Natural killer cell (primary cell): Measurements from ENCODE around the gene STPG1. TPM values are rescaled to one million over a fixed set of nuclear protein-coding genes. Genes with fewer than 3 reads are reported as not detected.

ENCODE experiments used
- ATAC-seq, 3 donors: fragments of 150-1000 bp in 2 of 3; fragments of 200-7000 bp in 1 of 3; cut with Tn5 transposase; 1 replicate in 1 of 3; 2 replicates in 2 of 3; pipeline ENCODE4 v1.10.0; 2021; ENCODE audit warnings: mild to moderate bottlenecking in 2 of 3, moderate library complexity in 2 of 3
- DNase-seq, 2 donors: peaks; one replicate each; pipeline versions ENCODE4 v3.0.0 to v3.0.0-alpha.2; 2013 to 2021; ENCODE audit warnings: mixed read lengths in 1 of 2
- H3K27ac ChIP-seq: one replicate; pipeline ENCODE4 v1.5.1; 2013; ENCODE audit warnings: mild to moderate bottlenecking, low read length
- H3K27me3 ChIP-seq: one replicate; pipeline ENCODE4 v1.6.1; 2013; ENCODE audit warnings: low read length; ENCODE audit not compliant: control insufficient read depth, insufficient read depth
- H3K36me3 ChIP-seq: one replicate; pipeline ENCODE4 v1.6.1; 2013; ENCODE audit warnings: low read length; ENCODE audit not compliant: control insufficient read depth, insufficient read depth
- H3K4me1 ChIP-seq: one replicate; pipeline ENCODE4 v1.6.1; 2013; ENCODE audit warnings: low read length; ENCODE audit not compliant: control insufficient read depth, insufficient read depth
- H3K4me3 ChIP-seq: one replicate; pipeline ENCODE4 v1.5.1; 2013; ENCODE audit warnings: low read length
- H3K9me3 ChIP-seq: one replicate; pipeline ENCODE4 v1.6.1; 2013; ENCODE audit warnings: low read length; ENCODE audit not compliant: control insufficient read depth, insufficient read depth
- H3K27ac Mint-ChIP-seq, 2 donors: one replicate each; pipeline ENCODE4 v1.8.0; 2022; ENCODE audit warnings: mild to moderate bottlenecking in 2 of 2, mixed read lengths in 2 of 2, moderate library complexity in 1 of 2
- H3K27me3 Mint-ChIP-seq, 2 donors: one replicate each; pipeline ENCODE4 v1.8.0; 2022; ENCODE audit warnings: low read depth in 2 of 2, mixed read lengths in 2 of 2
- H3K36me3 Mint-ChIP-seq: one replicate; pipeline ENCODE4 v1.8.0; 2022; ENCODE audit warnings: mixed read lengths
- H3K4me1 Mint-ChIP-seq, 2 donors: one replicate each; pipeline ENCODE4 v1.8.0; 2022; ENCODE audit warnings: mixed read lengths in 2 of 2
- H3K4me3 Mint-ChIP-seq: one replicate; pipeline ENCODE4 v1.8.0; 2022; ENCODE audit warnings: mild to moderate bottlenecking, moderate library complexity, mixed read lengths
- H3K9me3 Mint-ChIP-seq, 2 donors: one replicate each; pipeline ENCODE4 v1.8.0; 2022; ENCODE audit warnings: mixed read lengths in 2 of 2
- CTCF ChIP-seq: fragments of 200-600 bp; IDR thresholded peaks from one replicate; pipeline ENCODE4 v1.8.0; 2022; ENCODE audit warnings: antibody characterized with exemption
- whole genome bisulfite sequencing: methylation state at CpG from one replicate; pipeline ENCODE4 v1.1.7; 2013; ENCODE audit warnings: missing lambda C conversion rate; ENCODE audit not compliant: insufficient coverage; 5-methylcytosine and 5-hydroxymethylcytosine counted together
- intact Hi-C: fragments of 100-400 bp; cut with micrococcal nuclease; formaldehyde crosslinking; loops from one replicate; pipeline ENCODE4 v1.14.2; 2022
- total RNA-seq, 4 donors: library from RNA; stranded (reverse); fragments of 120-200 nt in 1 of 4; gene quantifications; one replicate each; pipeline versions ENCODE4 v1.2.3 to v1.2.4, GENCODE V29; 2013 to 2022

The STPG1 gene
- total RNA-seq, 3 donors from 2014 or later (not counting 1 experiment from before 2014, with no cell fraction given), result 0.87 to 1.7 (median 1.1) TPM

GRCh38 chr1:24341260-24341659 is 72.3 kb downstream of the STPG1 start:
- intact Hi-C loops, result no loop called here
- no peaks in the 10 kb centered on the region for H3K36me3 Mint-ChIP-seq

GRCh38 chr1:24340770-24341169 is 72.8 kb downstream of the STPG1 start:
- no peak for ATAC-seq
- Mint-ChIP-seq H3K36me3 (no peaks in the 10 kb centered on the region), H3K27me3 (peaks cover 9 to 12% of the 10 kb centered on the region in 2 donors), H3K27ac (no peak overlapping the region), H3K9me3 (no peaks in the 10 kb centered on the region), H3K4me1 (no peaks in the 10 kb centered on the region), H3K4me3 (no peak overlapping the region)
- H3K27ac ChIP-seq, result no peak overlapping the region
- H3K9me3 ChIP-seq, result no peaks in the 10 kb centered on the region
- intact Hi-C loops, result no loop called here
- 73% methylated on average over 7 of the region's 8 CpGs for WGBS
- H3K4me3 ChIP-seq, result no peak overlapping the region
- no peaks in the 10 kb centered on the region for H3K36me3 ChIP-seq
- DNase-seq, result no peak
- H3K27me3 ChIP-seq, result no peaks in the 10 kb centered on the region
- TF ChIP-seq CTCF, result no peak
- H3K4me1 ChIP-seq, result no peaks in the 10 kb centered on the region

More at GRCh38 chr1:24341260-24341659, 72.3 kb downstream of the STPG1 start:
- 78% methylated on average over 8 of the region's 8 CpGs for WGBS
- H3K4me1 ChIP-seq, result no peaks in the 10 kb centered on the region
- no peaks in the 10 kb centered on the region for H3K9me3 ChIP-seq
- TF ChIP-seq CTCF, result no peak
- peaks cover 8 to 9% of the 10 kb centered on the region in 2 donors for H3K27me3 Mint-ChIP-seq
- no peak overlapping the region for H3K27ac Mint-ChIP-seq
- no peak overlapping the region for H3K27ac ChIP-seq
- DNase-seq (no peak), ATAC-seq (no peak)
- H3K27me3 ChIP-seq, result no peaks in the 10 kb centered on the region
- no peak overlapping the region for H3K4me3 Mint-ChIP-seq
- no peaks in the 10 kb centered on the region for H3K4me1 Mint-ChIP-seq
- H3K9me3 Mint-ChIP-seq, result no peaks in the 10 kb centered on the region
- H3K4me3 ChIP-seq, result no peak overlapping the region
- no peaks in the 10 kb centered on the region for H3K36me3 ChIP-seq

- Histone ChIP-seq H3K27me3 (no peaks in the 10 kb centered on the region), H3K9me3 (no peaks in the 10 kb centered on the region), H3K36me3 (no peaks in the 10 kb centered on the region), H3K4me3 (no peak overlapping the region), H3K27ac (no peak overlapping the region), H3K4me1 (no peaks in the 10 kb centered on the region)
- DNase-seq (no peak), ATAC-seq (no peak)
- H3K4me3 Mint-ChIP-seq, result no peak overlapping the region
- TF ChIP-seq CTCF, result no peak
- WGBS, result 93% methylated on average over 8 of the region's 8 CpGs
- H3K27me3 Mint-ChIP-seq, result peaks cover 9 to 12% of the 10 kb centered on the region in 2 donors
- no peaks in the 10 kb centered on the region for H3K4me1 Mint-ChIP-seq
- no peak overlapping the region for H3K27ac Mint-ChIP-seq
- H3K9me3 Mint-ChIP-seq, result no peaks in the 10 kb centered on the region
- intact Hi-C loops, result no loop called here
- no peaks in the 10 kb centered on the region for H3K36me3 Mint-ChIP-seq
Measured at GRCh38 chr1:24339996-24340395, 73.6 kb downstream of the STPG1 start.

- Mint-ChIP-seq H3K4me3 (no peak overlapping the region), H3K27ac (no peak overlapping the region), H3K9me3 (no peaks in the 10 kb centered on the region), H3K27me3 (peaks cover 12 to 18% of the 10 kb centered on the region in 2 donors), H3K4me1 (no peaks in the 10 kb centered on the region), H3K36me3 (no peaks in the 10 kb centered on the region)
- DNase-seq, result no peak
- 88% methylated on average over 5 of the region's 5 CpGs for WGBS
- H3K4me1 ChIP-seq, result no peaks in the 10 kb centered on the region
- no peaks in the 10 kb centered on the region for H3K27me3 ChIP-seq
- H3K9me3 ChIP-seq, result no peaks in the 10 kb centered on the region
- ATAC-seq, result no peak
- H3K27ac ChIP-seq, result no peak overlapping the region
- no peaks in the 10 kb centered on the region for H3K36me3 ChIP-seq
- H3K4me3 ChIP-seq, result no peak overlapping the region
- TF ChIP-seq CTCF, result no peak
- intact Hi-C loops, result no loop called here
Measured at GRCh38 chr1:24338447-24338846, 75.1 kb downstream of the STPG1 start.
